Left lung (tissue), 14 donors: ENCODE measurements around the gene NT5E. TPM values are rescaled to one million over a fixed set of nuclear protein-coding genes. Genes with fewer than 3 reads are reported as not detected.
A peak's percentile ranks its signal among the peaks of the same experiment; 100 is the strongest.

Experiments used
- ATAC-seq: fragments of 200-7000 bp; cut with Tn5 transposase; one replicate; pipeline ENCODE4 v1.9.1; 2020; ENCODE audit warnings: moderate library complexity
- DNase-seq, 4 donors: peaks; one replicate each; pipeline ENCODE4 v3.0.0-alpha.2; 2013 to 2020
- H3K27ac ChIP-seq, 2 donors: fragments of 200-600 bp; sonication (generic) in 1 of 2; one replicate each; pipeline versions ENCODE4 v1.5.0 to v1.8.0; 2020 to 2021
- H3K27me3 ChIP-seq, 2 donors: fragments of 200-600 bp; sonication (generic) in 1 of 2; one replicate each; pipeline versions ENCODE4 v1.5.0 to v1.8.0; 2020 to 2021
- H3K36me3 ChIP-seq, 2 donors: fragments of 200-600 bp; sonication (generic) in 1 of 2; one replicate each; pipeline versions ENCODE4 v1.5.0 to v1.8.0; 2020 to 2021
- H3K4me1 ChIP-seq, 2 donors: fragments of 200-600 bp; one replicate each; pipeline ENCODE4 v1.8.0; 2021
- H3K4me3 ChIP-seq, 2 donors: fragments of 200-600 bp; sonication (generic) in 1 of 2; one replicate each; pipeline versions ENCODE4 v1.5.0 to v1.8.0; 2020 to 2021; ENCODE audit warnings: mild to moderate bottlenecking in 1 of 2
- H3K9me3 ChIP-seq, 2 donors: fragments of 200-600 bp; sonication (generic) in 1 of 2; one replicate each; pipeline versions ENCODE4 v1.5.0 to v1.8.0; 2020 to 2021
- CTCF ChIP-seq, 2 donors: fragments of 200-600 bp; sonication (generic) in 1 of 2; IDR thresholded peaks; one replicate each; pipeline versions ENCODE4 v1.5.0 to v1.8.0; 2021; ENCODE audit warnings: antibody characterized with exemption in 2 of 2
- intact Hi-C, 2 donors: fragments of 100-400 bp; cut with DNase I; formaldehyde crosslinking; loops; one replicate each; pipeline versions ENCODE4 v1.11.2 to v1.14.2; 2022
- long read RNA-seq, 12 donors: library from polyadenylated mRNA in 2 of 12; unstranded in 2 of 12; transcript quantifications; one replicate each; pipeline ENCODE4 v2.0.0 and lab custom pipeline, GENCODE V29; 2019 to 2026
- polyA plus RNA-seq, 6 donors: library from polyadenylated mRNA; unstranded; fragments of 120-200 nt; gene quantifications; one replicate each; pipeline ENCODE4 v1.2.1, GENCODE V29; 2013; ENCODE audit not compliant: insufficient read length in 6 of 6
- total RNA-seq, 2 donors: library from RNA; stranded (reverse); fragmentation: NEBNext Ultra II Directional; extraction: Animal tissue kit (Norgen Biotek cat#: 25700); gene quantifications; one replicate each; pipeline ENCODE4 v1.2.1, GENCODE V29; 2021
- donor health status: DM: no; HTN: yes; CAD: no.
- donor health status: DM: no; HTN: no; CAD: no.

NT5E gene
- total RNA-seq (1 to 10 TPM; 9.1 to 10.0 TPM), polyA plus RNA-seq (10 to 100 TPM; 14.2 to 16.8 (median 14.7) TPM)
- long read RNA-seq, donor 1, transcript NT5E-201 (9 exons, 3,548 nt), result major isoform, 6 of 8 reads
- long read RNA-seq, donor 1, partial matches to known transcripts, result 0 of 8 reads
- long read RNA-seq, donor 1, other reads (novel, unspliced or antisense), result 0 of 8 reads
- long read RNA-seq, donor 2, partial matches to known transcripts, result 0 of 3 reads
- long read RNA-seq, donor 2, other reads (novel, unspliced or antisense), result 0 of 3 reads
- long read RNA-seq, donor 3, partial matches to known transcripts, result 0 of 5 reads
- long read RNA-seq, donor 3, other reads (novel, unspliced or antisense), result 0 of 5 reads
- long read RNA-seq, donor 4, partial matches to known transcripts, result 0 of 6 reads
- long read RNA-seq, donor 4, other reads (novel, unspliced or antisense), result 4 of 6 reads
- long read RNA-seq, donor 5, partial matches to known transcripts, result 0 of 5 reads
- long read RNA-seq, donor 5, other reads (novel, unspliced or antisense), result 0 of 5 reads
- long read RNA-seq, donor 6, partial matches to known transcripts, result 0 of 4 reads
- long read RNA-seq, donor 6, other reads (novel, unspliced or antisense), result 0 of 4 reads
- long read RNA-seq, donor 7, partial matches to known transcripts, result 0 of 3 reads
- long read RNA-seq, donor 7, other reads (novel, unspliced or antisense), result 0 of 3 reads
- long read RNA-seq, donor 8, partial matches to known transcripts, result 29 of 33 reads
- long read RNA-seq, donor 8, other reads (novel, unspliced or antisense), result 0 of 33 reads
- long read RNA-seq, donor 9, result 0 reads
- long read RNA-seq, donor 10, partial matches to known transcripts, result 0 of 2 reads
- long read RNA-seq, donor 10, other reads (novel, unspliced or antisense), result 1 of 2 reads
- long read RNA-seq, donor 11, transcript NT5E-201 (9 exons, 3,548 nt), result major isoform, 5 of 16 reads
- long read RNA-seq, donor 11, partial matches to known transcripts, result 10 of 16 reads
- long read RNA-seq, donor 11, other reads (novel, unspliced or antisense), result 0 of 16 reads
- long read RNA-seq, donor 12, partial matches to known transcripts, result 0 of 1 reads
- long read RNA-seq, donor 12, other reads (novel, unspliced or antisense), result 0 of 1 reads

GRCh38 chr6:85449818-85450759 lies at the start of gene NT5E:
Gene NT5E, plus strand, starts transcription at chr6:85450083. Its CDS starts 57 bp downstream, at chr6:85450140.
- peak within 1 kb of the TSS; percentile 36 to 51 for H3K4me3 ChIP-seq
- H3K9me3 ChIP-seq, result no peaks in the 10 kb centered on the region
- ATAC-seq (peak; percentile 96), DNase-seq (peak in 3 of 4 donors; percentile 33 to 91 (median 75))
- no peak for TF ChIP-seq CTCF (IDR thresholded peaks at IDR 0.05)
- H3K27me3 ChIP-seq, result peaks cover 31 to 90% of the 10 kb centered on the region in 2 donors
- H3K4me1 ChIP-seq, result peaks cover 12 to 28% of the 10 kb centered on the region in 2 donors
- intact Hi-C loops, result no loop called here
- H3K36me3 ChIP-seq, result no peaks in the 10 kb centered on the region
- peak within 1 kb of the TSS; percentile 62 to 73 for H3K27ac ChIP-seq

- TF ChIP-seq CTCF (IDR thresholded peaks at IDR 0.05), result no peak
- no peak for ATAC-seq
- H3K27ac ChIP-seq, result no peak overlapping the region
- H3K36me3 ChIP-seq, result no peaks in the 10 kb centered on the region
- no peaks in the 10 kb centered on the region for H3K9me3 ChIP-seq
- no peaks in the 10 kb centered on the region for H3K27me3 ChIP-seq
- no peak for DNase-seq
- H3K4me1 ChIP-seq, result peaks cover 12 to 22% of the 10 kb centered on the region in 2 donors
- no peak overlapping the region for H3K4me3 ChIP-seq
- intact Hi-C loops, result no loop called here
These were observed 49.6 kb upstream of the NT5E start for GRCh38 chr6:85400331-85400730.

- H3K9me3 ChIP-seq, result no peaks in the 10 kb centered on the region
- DNase-seq (no peak), ATAC-seq (no peak)
- H3K27ac ChIP-seq, result no peak overlapping the region
- no peak overlapping the region for H3K4me3 ChIP-seq
- H3K36me3 ChIP-seq, result no peaks in the 10 kb centered on the region
- intact Hi-C loops, result no loop called here
- H3K4me1 ChIP-seq, result peaks cover 12 to 22% of the 10 kb centered on the region in 2 donors
- H3K27me3 ChIP-seq, result no peaks in the 10 kb centered on the region
- no peak for TF ChIP-seq CTCF (IDR thresholded peaks at IDR 0.05)
These were observed 48.5 kb upstream of the NT5E start for GRCh38 chr6:85401186-85402021.

- DNase-seq, result no peak
- H3K4me3 ChIP-seq, result no peak overlapping the region
- no peak for ATAC-seq
- H3K27me3 ChIP-seq, result no peaks in the 10 kb centered on the region
- H3K36me3 ChIP-seq, result no peaks in the 10 kb centered on the region
- H3K9me3 ChIP-seq, result no peaks in the 10 kb centered on the region
- peaks cover 12 to 22% of the 10 kb centered on the region in 2 donors for H3K4me1 ChIP-seq
- intact Hi-C loops, result no loop called here
- H3K27ac ChIP-seq, result no peak overlapping the region
- no peak for TF ChIP-seq CTCF (IDR thresholded peaks at IDR 0.05)
These were observed 47.8 kb upstream of the NT5E start for GRCh38 chr6:85402071-85402470.
